ENCODE results near the gene VASN. TPM values are rescaled to one million over a fixed set of nuclear protein-coding genes. Genes with fewer than 3 reads are reported as not detected.

Gene VASN
- total and polyA plus RNA-seq, 9 of the 15 experiments (the other 6 are each of a cell fraction or from before 2014, with no cell fraction given) = 0.01 to 2.5 (median 0.41) TPM; not detected in 1

DNA sequence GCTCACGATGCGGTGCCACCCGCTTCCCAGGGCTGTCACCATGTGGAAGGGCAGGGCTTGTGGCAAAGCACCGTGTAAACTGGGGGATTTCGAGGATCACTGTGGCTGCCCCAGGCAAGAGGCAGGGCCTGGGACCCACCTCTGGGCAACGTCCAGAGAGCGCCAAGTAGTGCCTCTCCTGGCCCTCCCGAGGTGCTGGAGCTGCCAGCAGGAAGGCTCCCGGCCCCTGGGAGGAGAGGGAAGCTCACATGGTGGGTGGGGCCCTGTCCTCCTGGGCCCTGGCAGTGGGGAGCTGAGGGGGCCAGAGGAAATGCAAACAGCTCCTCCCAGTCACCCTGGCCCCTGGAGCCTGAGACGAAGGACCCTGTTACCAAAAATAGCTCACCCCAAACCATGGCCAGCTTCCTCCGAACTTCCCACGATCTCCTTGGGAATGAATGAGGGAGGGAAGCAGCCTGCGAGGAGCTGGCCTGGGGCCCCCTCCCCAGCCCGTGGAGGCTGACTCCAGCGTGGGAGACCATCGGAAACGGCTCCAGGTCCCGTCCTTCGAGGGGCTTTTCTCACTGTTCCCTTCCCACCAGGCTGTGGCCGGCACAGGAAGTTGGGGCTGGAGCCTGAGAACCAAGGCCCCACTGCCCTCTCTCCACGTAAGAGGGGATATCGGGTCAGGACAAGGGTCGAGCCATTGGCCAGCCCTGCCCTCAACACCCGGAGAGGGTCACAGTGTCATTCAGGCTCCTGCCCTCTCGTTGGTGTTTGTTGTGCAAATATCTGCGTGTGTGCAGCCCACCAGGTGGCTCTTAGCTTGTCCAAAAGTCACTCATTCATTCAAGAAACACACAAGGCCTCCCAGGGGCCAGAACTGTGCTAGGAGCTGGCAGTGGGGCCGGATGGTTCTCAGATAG, 17.7 kb downstream of the VASN start:
- 0 out of 2 replicates have a peak, but pooled peaks have one; percentile 12 for TF ChIP-seq POLR2G (IDR thresholded peaks at IDR 0.05; ENCODE audit: low read depth, low read length)
- TF ChIP-seq ZNF384 (IDR thresholded peaks at IDR 0.05; ENCODE audit: low read depth, low read length) = no peak
- H2AFZ ChIP-seq (ENCODE audit: low read depth, low read length) = no peak overlapping the region
- H3K9me3 ChIP-seq (replicated peaks; ENCODE audit: control insufficient read depth, insufficient read depth, low read depth, low read length) = no peaks in the 10 kb centered on the region
- BruUV-seq (replicated peaks) = no TSS peak
- H3K36me3 ChIP-seq (ENCODE audit: control insufficient read depth, insufficient read depth, low read length) = peaks cover 63% of the 10 kb centered on the region; the same call in 1 of the 3 replicates
- FAIRE-seq (no peak), ATAC-seq (no peak), DNase-seq (ENCODE audit: extremely low read depth in 1 of 4, low spot score in 3 of 4) (no peak)
- peak overlapping the region in 1 of 2 experiments; percentile 74; a peak in 2 of 4 replicates for H3K9ac ChIP-seq (ENCODE audit: insufficient read depth in 1 of 2, low read depth in 2 of 2, low read length in 2 of 2)
- ChIA-PET POLR2A (interaction anchor here (0.5 to 2.6 kb wide), 7 partner anchors 9 to 196 kb away, joined by 3 to 9 read pairs (median 4); no protein-coding TSS in a partner anchor), CTCF (ENCODE audit: low intra/inter-chr PET ratio) (no interaction called here)
- 84% methylated on average over 25 of the region's 27 CpGs for WGBS (ENCODE audit: insufficient coverage, low coverage, missing lambda C conversion rate)
- peaks cover 0 to 30% of the 10 kb centered on the region in 2 experiments; a peak in 2 of 5 replicates for H3K4me1 ChIP-seq (replicated peaks in 1 of 2; ENCODE audit: control insufficient read depth in 2 of 2, insufficient read depth in 2 of 2, low read length in 2 of 2)
- in situ Hi-C loops (cut with MboI) = no loop called here
- H4K20me1 ChIP-seq (replicated peaks; ENCODE audit: control insufficient read depth, insufficient read depth, low read length) = no peaks in the 10 kb centered on the region
- no peaks in the 10 kb centered on the region for H3K79me2 ChIP-seq (ENCODE audit: control insufficient read depth, insufficient read depth, low read length)
- intact Hi-C loops (cut with micrococcal nuclease) = no loop called here
- peaks cover 3% of the 10 kb centered on the region for H3K9me1 ChIP-seq (ENCODE audit: control insufficient read depth, insufficient read depth, low read length)
- no peak overlapping the region for H3K4me2 ChIP-seq (ENCODE audit: insufficient read depth, low read length)
- no peaks in the 10 kb centered on the region for H3K27me3 ChIP-seq (ENCODE audit: control insufficient read depth in 2 of 2, insufficient read depth in 2 of 2, low read length in 2 of 2)
- no peak overlapping the region for H3K27ac ChIP-seq (ENCODE audit: extremely low read depth, low read depth, low read length)
- no peak overlapping the region for H3K4me3 ChIP-seq

Data from K562 (cell line).